ENCODE measurements around the gene EPHB2. TPM values are rescaled to one million over a fixed set of nuclear protein-coding genes. Genes with fewer than 3 reads are reported as not detected.

The EPHB2 gene
- total and polyA plus RNA-seq, 2 of the 13 experiments (the other 11 are each of a cell fraction or from before 2014, with no cell fraction given): 0.03 to 0.11 TPM

- Histone ChIP-seq H3K4me1 (ENCODE audit: insufficient read depth, low read length) (no peaks in the 10 kb centered on the region), H3K27me3 (ENCODE audit: control insufficient read depth in 1 of 2, insufficient read depth in 2 of 2, low read length in 2 of 2) (peaks cover 0 to 55% of the 10 kb centered on the region in 2 experiments; a peak in 3 of 5 replicates), H3K36me3 (replicated peaks in 1 of 2; ENCODE audit: control insufficient read depth in 1 of 2, insufficient read depth in 2 of 2, low read length in 2 of 2) (no peaks in the 10 kb centered on the region), H4K20me1 (ENCODE audit: insufficient read depth, low read length) (0 out of 2 replicates have a peak, but pooled peaks cover 4% of the 10 kb centered on the region), H3K9ac (ENCODE audit: insufficient read depth, low read depth, low read length) (no peak overlapping the region), H3K79me2 (ENCODE audit: insufficient read depth, low read length) (no peaks in the 10 kb centered on the region), H2AFZ (ENCODE audit: low read length) (no peak overlapping the region), H3K4me2 (ENCODE audit: low read depth, low read length) (no peak overlapping the region), H3K9me3 (ENCODE audit: low read length) (no peaks in the 10 kb centered on the region), H3K27ac (ENCODE audit: extremely low read length, insufficient read depth, low read length) (no peak overlapping the region), H3K4me3 (replicated peaks in 1 of 3; ENCODE audit: insufficient read depth in 1 of 3, low read depth in 2 of 3, low read length in 3 of 3) (no peak overlapping the region)
- WGBS (ENCODE audit: low lambda C conversion rate): 5% methylated on average over 2 of the region's 2 CpGs
- ATAC-seq (no peak), DNase-seq (ENCODE audit: low spot score) (no peak), FAIRE-seq (no peak)
- no TSS peak for BruUV-seq (replicated peaks)
- in situ Hi-C loops (cut with HindIII; ENCODE audit: extremely low pct_ligation_motif_present, low pct_unique_long_range_greater_than_20kb): no loop called here
- CTCF ChIA-PET (ENCODE audit: low intra/inter-chr PET ratio, low total read pairs): no interaction called here
- intact Hi-C loops (cut with micrococcal nuclease; ENCODE audit: unreplicated experiment): no loop called here
- POLR2A ChIA-PET: no interaction called here
- TF ChIP-seq, protein P1, sequence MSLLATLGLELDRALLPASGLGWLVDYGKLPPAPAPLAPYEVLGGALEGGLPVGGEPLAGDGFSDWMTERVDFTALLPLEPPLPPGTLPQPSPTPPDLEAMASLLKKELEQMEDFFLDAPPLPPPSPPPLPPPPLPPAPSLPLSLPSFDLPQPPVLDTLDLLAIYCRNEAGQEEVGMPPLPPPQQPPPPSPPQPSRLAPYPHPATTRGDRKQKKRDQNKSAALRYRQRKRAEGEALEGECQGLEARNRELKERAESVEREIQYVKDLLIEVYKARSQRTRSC (CRISPR knock-in tag; IDR thresholded peaks at IDR 0.05; ENCODE audit: low read depth): no peak
- TF ChIP-seq FOSL1 (CRISPR knock-in tag; IDR thresholded peaks at IDR 0.05; ENCODE audit: borderline replicate concordance) (no peak), ZSCAN31 (CRISPR knock-in tag; IDR thresholded peaks at IDR 0.05; ENCODE audit: low read depth) (no peak), ZNF670 (CRISPR knock-in tag; IDR thresholded peaks at IDR 0.05; ENCODE audit: borderline replicate concordance) (no peak), EP300 (IDR thresholded peaks at IDR 0.05; ENCODE audit: low read depth in 2 of 2, low read length in 2 of 2) (no peak), EP300 (CRISPR knock-in tag; IDR thresholded peaks at IDR 0.05; ENCODE audit: borderline replicate concordance) (no peak), WIZ (CRISPR knock-in tag; IDR thresholded peaks at IDR 0.05) (no peak), ZNF792 (CRISPR knock-in tag; IDR thresholded peaks at IDR 0.05) (no peak), ZNF484 (CRISPR knock-in tag; IDR thresholded peaks at IDR 0.05; ENCODE audit: borderline replicate concordance, low read depth) (no peak), ZNF367 (CRISPR knock-in tag; IDR thresholded peaks at IDR 0.05; ENCODE audit: borderline replicate concordance) (no peak), CHD2 (IDR thresholded peaks at IDR 0.05; ENCODE audit: low read depth, low read length) (no peak), ZNF709 (CRISPR knock-in tag; IDR thresholded peaks at IDR 0.05) (no peak), ATM (IDR thresholded peaks at IDR 0.05; ENCODE audit: borderline replicate concordance) (no peak), MLXIP (CRISPR knock-in tag; IDR thresholded peaks at IDR 0.05; ENCODE audit: borderline replicate concordance) (no peak), ZNF503 (CRISPR knock-in tag; IDR thresholded peaks at IDR 0.05) (no peak), MBNL3 (CRISPR knock-in tag; conservative IDR thresholded peaks at IDR 0.05) (no peak)
- TF ChIP-seq, protein P2, sequence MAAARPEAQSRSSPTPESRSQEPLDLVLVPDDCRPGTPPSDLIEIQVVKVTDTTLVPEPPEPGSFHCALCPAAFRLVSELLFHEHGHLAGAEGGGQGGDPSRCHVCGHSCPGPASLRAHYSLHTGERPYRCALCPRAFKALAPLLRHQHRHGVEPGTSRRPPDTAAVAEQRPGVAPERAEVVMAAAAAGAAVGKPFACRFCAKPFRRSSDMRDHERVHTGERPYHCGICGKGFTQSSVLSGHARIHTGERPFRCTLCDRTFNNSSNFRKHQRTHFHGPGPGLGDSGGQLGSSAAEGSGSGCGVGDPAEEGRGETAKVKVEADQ (CRISPR knock-in tag; IDR thresholded peaks at IDR 0.05; ENCODE audit: borderline replicate concordance): no peak
- TF ChIP-seq, protein P3, sequence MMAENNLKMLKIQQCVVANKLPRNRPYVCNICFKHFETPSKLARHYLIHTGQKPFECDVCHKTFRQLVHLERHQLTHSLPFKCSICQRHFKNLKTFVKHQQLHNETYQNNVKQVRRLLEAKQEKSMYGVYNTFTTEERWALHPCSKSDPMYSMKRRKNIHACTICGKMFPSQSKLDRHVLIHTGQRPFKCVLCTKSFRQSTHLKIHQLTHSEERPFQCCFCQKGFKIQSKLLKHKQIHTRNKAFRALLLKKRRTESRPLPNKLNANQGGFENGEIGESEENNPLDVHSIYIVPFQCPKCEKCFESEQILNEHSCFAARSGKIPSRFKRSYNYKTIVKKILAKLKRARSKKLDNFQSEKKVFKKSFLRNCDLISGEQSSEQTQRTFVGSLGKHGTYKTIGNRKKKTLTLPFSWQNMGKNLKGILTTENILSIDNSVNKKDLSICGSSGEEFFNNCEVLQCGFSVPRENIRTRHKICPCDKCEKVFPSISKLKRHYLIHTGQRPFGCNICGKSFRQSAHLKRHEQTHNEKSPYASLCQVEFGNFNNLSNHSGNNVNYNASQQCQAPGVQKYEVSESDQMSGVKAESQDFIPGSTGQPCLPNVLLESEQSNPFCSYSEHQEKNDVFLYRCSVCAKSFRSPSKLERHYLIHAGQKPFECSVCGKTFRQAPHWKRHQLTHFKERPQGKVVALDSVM (CRISPR knock-in tag; IDR thresholded peaks at IDR 0.05): no peak
Measured at GRCh38 chr1:22848405-22848804, 137.8 kb downstream of the EPHB2 start.

Measured in HepG2 (cell line).